ENCODE measurements around the gene KRT1.

DNA sequence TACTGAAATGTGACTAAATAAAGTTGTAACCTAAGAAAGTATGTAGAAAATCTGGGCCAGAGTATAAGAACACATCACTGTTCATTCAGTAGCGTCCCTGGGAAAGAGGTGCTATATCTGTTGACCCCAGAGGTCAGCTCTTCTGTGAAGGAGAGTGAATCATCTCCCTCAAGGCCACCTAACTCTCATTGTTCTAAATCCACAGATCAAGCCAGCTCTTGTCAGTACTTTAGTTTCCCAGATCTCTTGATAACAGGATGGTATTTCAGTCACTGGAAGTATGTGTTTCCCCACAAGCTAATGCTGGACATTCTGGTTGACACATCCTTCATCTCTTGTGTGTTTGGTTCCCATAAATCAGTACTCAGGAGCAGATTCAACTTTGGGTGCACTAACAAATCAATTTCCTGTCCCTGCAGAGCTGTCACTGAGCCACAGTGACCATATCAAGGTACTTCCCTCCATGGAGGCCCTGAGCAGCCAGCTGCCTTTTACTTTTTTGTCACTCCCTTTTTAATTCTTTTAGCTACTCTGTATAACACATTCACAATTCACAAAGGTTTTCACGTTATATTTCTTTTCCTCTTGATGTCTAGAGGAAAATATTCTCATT, 7.8 kb downstream of the KRT1 start:
- TF ChIP-seq TAF1 (IDR thresholded peaks at IDR 0.05; ENCODE audit: borderline replicate concordance, insufficient read depth, low read length) (no peak), POLR2AphosphoS5 (IDR thresholded peaks at IDR 0.05; ENCODE audit: low read depth, low read length) (no peak), FOXP2 (optimal IDR thresholded peaks at IDR 0.05; ENCODE audit: borderline replicate concordance, extremely low read depth, extremely low read length, insufficient read depth) (no peak), SIN3A (IDR thresholded peaks at IDR 0.05; ENCODE audit: borderline replicate concordance, insufficient read depth, low read length) (no peak)
- TF ChIP-seq, protein P1, sequence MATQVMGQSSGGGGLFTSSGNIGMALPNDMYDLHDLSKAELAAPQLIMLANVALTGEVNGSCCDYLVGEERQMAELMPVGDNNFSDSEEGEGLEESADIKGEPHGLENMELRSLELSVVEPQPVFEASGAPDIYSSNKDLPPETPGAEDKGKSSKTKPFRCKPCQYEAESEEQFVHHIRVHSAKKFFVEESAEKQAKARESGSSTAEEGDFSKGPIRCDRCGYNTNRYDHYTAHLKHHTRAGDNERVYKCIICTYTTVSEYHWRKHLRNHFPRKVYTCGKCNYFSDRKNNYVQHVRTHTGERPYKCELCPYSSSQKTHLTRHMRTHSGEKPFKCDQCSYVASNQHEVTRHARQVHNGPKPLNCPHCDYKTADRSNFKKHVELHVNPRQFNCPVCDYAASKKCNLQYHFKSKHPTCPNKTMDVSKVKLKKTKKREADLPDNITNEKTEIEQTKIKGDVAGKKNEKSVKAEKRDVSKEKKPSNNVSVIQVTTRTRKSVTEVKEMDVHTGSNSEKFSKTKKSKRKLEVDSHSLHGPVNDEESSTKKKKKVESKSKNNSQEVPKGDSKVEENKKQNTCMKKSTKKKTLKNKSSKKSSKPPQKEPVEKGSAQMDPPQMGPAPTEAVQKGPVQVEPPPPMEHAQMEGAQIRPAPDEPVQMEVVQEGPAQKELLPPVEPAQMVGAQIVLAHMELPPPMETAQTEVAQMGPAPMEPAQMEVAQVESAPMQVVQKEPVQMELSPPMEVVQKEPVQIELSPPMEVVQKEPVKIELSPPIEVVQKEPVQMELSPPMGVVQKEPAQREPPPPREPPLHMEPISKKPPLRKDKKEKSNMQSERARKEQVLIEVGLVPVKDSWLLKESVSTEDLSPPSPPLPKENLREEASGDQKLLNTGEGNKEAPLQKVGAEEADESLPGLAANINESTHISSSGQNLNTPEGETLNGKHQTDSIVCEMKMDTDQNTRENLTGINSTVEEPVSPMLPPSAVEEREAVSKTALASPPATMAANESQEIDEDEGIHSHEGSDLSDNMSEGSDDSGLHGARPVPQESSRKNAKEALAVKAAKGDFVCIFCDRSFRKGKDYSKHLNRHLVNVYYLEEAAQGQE (IDR thresholded peaks at IDR 0.05; ENCODE audit: insufficient read depth in 1 of 2, low read depth in 2 of 2, low read length in 2 of 2): no peak
